MM.1S (cell line): ENCODE data around the gene IL1RAPL1.

ENCODE experiments used
- DNase-seq: peaks from one replicate; pipeline ENCODE4 v3.0.0-alpha.2; 2015
- H2AFZ ChIP-seq: fragments of 300-600 bp; sonication (generic); 2 replicates; pipeline ENCODE4 v1.6.0; 2016; ENCODE audit warnings: antibody characterized with exemption, low read length
- H3F3A ChIP-seq: fragments of 300-600 bp; sonication (generic); 2 replicates; pipeline ENCODE4 v1.6.1; 2016; ENCODE audit warnings: mild to moderate bottlenecking, antibody characterized with exemption, low read length, moderate library complexity, mixed read lengths; ENCODE audit not compliant: insufficient read depth
- H3K27ac ChIP-seq: fragments of 300-600 bp; sonication (generic); 2 replicates; pipeline ENCODE4 v1.5.1; 2016; ENCODE audit warnings: mild to moderate bottlenecking, low read length
- H3K27me3 ChIP-seq: fragments of 300-600 bp; sonication (generic); replicated peaks from 2 replicates; pipeline ENCODE4 v1.6.0; 2016; ENCODE audit warnings: low read length; ENCODE audit not compliant: insufficient read depth
- H3K36me3 ChIP-seq: fragments of 300-600 bp; sonication (generic); replicated peaks from 2 replicates; pipeline ENCODE4 v1.6.1; 2016; ENCODE audit warnings: mild to moderate bottlenecking, low read length, mixed read lengths; ENCODE audit not compliant: insufficient read depth
- H3K4me1 ChIP-seq: fragments of 300-600 bp; sonication (generic); 2 replicates; pipeline ENCODE4 v1.6.1; 2016; ENCODE audit warnings: low read length, mixed read lengths
- H3K4me2 ChIP-seq: fragments of 300-600 bp; sonication (generic); 2 replicates; pipeline ENCODE4 v1.6.0; 2016; ENCODE audit warnings: low read depth, low read length
- H3K4me3 ChIP-seq: fragments of 300-600 bp; sonication (generic); 2 replicates; pipeline ENCODE4 v1.5.1; 2016; ENCODE audit warnings: low read length, mixed read lengths
- H3K79me2 ChIP-seq: fragments of 300-600 bp; sonication (generic); 2 replicates; pipeline ENCODE4 v1.6.1; 2016; ENCODE audit warnings: mixed run types, low read length, mixed read lengths
- H3K9ac ChIP-seq: fragments of 300-600 bp; sonication (generic); 2 replicates; pipeline ENCODE4 v1.6.1; 2016; ENCODE audit warnings: low read length, mixed read lengths
- H3K9me2 ChIP-seq: fragments of 300-600 bp; sonication (generic); replicated peaks from 2 replicates; pipeline ENCODE4 v1.6.1; 2016; ENCODE audit warnings: mild to moderate bottlenecking, low read length, mixed read lengths; ENCODE audit not compliant: insufficient read depth
- H3K9me3 ChIP-seq: fragments of 300-600 bp; sonication (generic); replicated peaks from 2 replicates; pipeline ENCODE4 v1.6.1; 2016; ENCODE audit warnings: mild to moderate bottlenecking, low read length, mixed read lengths; ENCODE audit not compliant: insufficient read depth
- H4K20me1 ChIP-seq: fragments of 300-600 bp; sonication (generic); 2 replicates; pipeline ENCODE4 v1.6.1; 2016; ENCODE audit warnings: mild to moderate bottlenecking, low read length, moderate library complexity, mixed read lengths; ENCODE audit not compliant: insufficient read depth
- CTCF ChIP-seq: fragments of 300-600 bp; sonication (generic); IDR thresholded peaks from 2 replicates; pipeline ENCODE4 v1.5.1; 2016; ENCODE audit warnings: antibody characterized with exemption, low read length, mixed read lengths
- EZH2 ChIP-seq: fragments of 300-600 bp; sonication (generic); optimal IDR thresholded peaks from 2 replicates; pipeline ENCODE3; 2017; ENCODE audit warnings: low read depth, mild to moderate bottlenecking, antibody characterized with exemption, low read length, mixed read lengths
- EZH2phosphoT487 ChIP-seq: fragments of 300-600 bp; sonication (generic); IDR thresholded peaks from 2 replicates; pipeline ENCODE4 v1.6.1; 2018; ENCODE audit warnings: antibody characterized with exemption, low read length

Gene IL1RAPL1

GRCh38 chrX:29746326-29746725, 1159.1 kb downstream of the IL1RAPL1 start:
- Histone ChIP-seq H3K9ac (no peak overlapping the region), H3K79me2 (no peaks in the 10 kb centered on the region), H2AFZ (no peak overlapping the region), H3K27ac (no peak overlapping the region), H3K27me3 (no peaks in the 10 kb centered on the region), H3K9me3 (no peaks in the 10 kb centered on the region), H3K4me3 (no peak overlapping the region), H4K20me1 (no peaks in the 10 kb centered on the region), H3F3A (no peaks in the 10 kb centered on the region), H3K4me1 (no peaks in the 10 kb centered on the region), H3K9me2 (no peaks in the 10 kb centered on the region), H3K4me2 (no peak overlapping the region), H3K36me3 (no peaks in the 10 kb centered on the region)
- TF ChIP-seq EZH2phosphoT487, result no peak
- TF ChIP-seq EZH2, result no peak
- no peak for TF ChIP-seq CTCF
- DNase-seq, result no peak

- Histone ChIP-seq H3K4me3 (no peak overlapping the region), H3K36me3 (no peaks in the 10 kb centered on the region), H3K9me3 (no peaks in the 10 kb centered on the region), H4K20me1 (no peaks in the 10 kb centered on the region), H2AFZ (no peak overlapping the region), H3K4me1 (no peaks in the 10 kb centered on the region), H3K9me2 (no peaks in the 10 kb centered on the region), H3K4me2 (no peak overlapping the region), H3K79me2 (no peaks in the 10 kb centered on the region), H3F3A (no peaks in the 10 kb centered on the region), H3K27ac (no peak overlapping the region), H3K9ac (no peak overlapping the region), H3K27me3 (no peaks in the 10 kb centered on the region)
- DNase-seq, result no peak
- TF ChIP-seq EZH2, result no peak
- TF ChIP-seq EZH2phosphoT487, result no peak
- no peak for TF ChIP-seq CTCF
Observed at GRCh38 chrX:29762006-29762405, 1174.8 kb downstream of the IL1RAPL1 start.

GRCh38 chrX:29775890-29776289, 1188.6 kb downstream of the IL1RAPL1 start:
- TF ChIP-seq EZH2 (no peak), EZH2phosphoT487 (no peak), CTCF (no peak)
- Histone ChIP-seq H3K4me1 (no peaks in the 10 kb centered on the region), H3K9ac (no peak overlapping the region), H4K20me1 (no peaks in the 10 kb centered on the region), H3F3A (no peaks in the 10 kb centered on the region), H3K27ac (no peak overlapping the region), H3K36me3 (no peaks in the 10 kb centered on the region), H3K9me2 (no peaks in the 10 kb centered on the region), H3K27me3 (no peaks in the 10 kb centered on the region), H3K4me3 (no peak overlapping the region), H2AFZ (no peak overlapping the region), H3K4me2 (no peak overlapping the region), H3K9me3 (no peaks in the 10 kb centered on the region), H3K79me2 (no peaks in the 10 kb centered on the region)
- no peak for DNase-seq

GRCh38 chrX:29787656-29788055, 1200.4 kb downstream of the IL1RAPL1 start:
- no peaks in the 10 kb centered on the region for H4K20me1 ChIP-seq
- no peaks in the 10 kb centered on the region for H3K36me3 ChIP-seq
- DNase-seq, result no peak
- H3K4me2 ChIP-seq, result no peak overlapping the region
- H2AFZ ChIP-seq, result no peak overlapping the region
- H3K9ac ChIP-seq, result no peak overlapping the region
- no peaks in the 10 kb centered on the region for H3K79me2 ChIP-seq
- no peak for TF ChIP-seq CTCF
- no peak for TF ChIP-seq EZH2
- TF ChIP-seq EZH2phosphoT487, result no peak
- no peaks in the 10 kb centered on the region for H3F3A ChIP-seq
- H3K4me1 ChIP-seq, result no peaks in the 10 kb centered on the region
- no peaks in the 10 kb centered on the region for H3K27me3 ChIP-seq
- H3K9me3 ChIP-seq, result no peaks in the 10 kb centered on the region
- no peaks in the 10 kb centered on the region for H3K9me2 ChIP-seq
- no peak overlapping the region for H3K4me3 ChIP-seq
- H3K27ac ChIP-seq, result no peak overlapping the region
